Ishikawa (cell line): Measurements from ENCODE around the gene DLG3.

ENCODE experiments used
- CEBPB ChIP-seq: IDR thresholded peaks from 2 replicates; pipeline ENCODE4 v1.6.1; 2012
- CREB1 ChIP-seq: IDR thresholded peaks from 2 replicates; pipeline ENCODE4 v1.6.1; 2012; ENCODE audit warnings: low read depth
- EP300 ChIP-seq: IDR thresholded peaks from 2 replicates; pipeline ENCODE4 v1.6.1; 2012; ENCODE audit warnings: borderline replicate concordance
- FOXM1 ChIP-seq: IDR thresholded peaks from 2 replicates; pipeline ENCODE4 v1.6.1; 2012; ENCODE audit warnings: low read depth, borderline replicate concordance
- NFIC ChIP-seq: IDR thresholded peaks from 2 replicates; pipeline ENCODE4 v1.6.1; 2012
- RAD21 ChIP-seq: IDR thresholded peaks from 2 replicates; pipeline ENCODE4 v1.6.1; 2012; ENCODE audit warnings: low read depth
- TAF1 ChIP-seq: IDR thresholded peaks from 2 replicates; pipeline ENCODE4 v1.6.1; 2012; ENCODE audit warnings: low read depth, mild to moderate bottlenecking
- TCF12 ChIP-seq: IDR thresholded peaks from 2 replicates; pipeline ENCODE4 v1.6.1; 2012; ENCODE audit warnings: low read depth
- TEAD4 ChIP-seq: IDR thresholded peaks from 2 replicates; pipeline ENCODE4 v1.6.1; 2012
- YY1 ChIP-seq: IDR thresholded peaks from 2 replicates; pipeline ENCODE4 v1.6.1; 2012; ENCODE audit warnings: low read depth
- ZBTB7A ChIP-seq: IDR thresholded peaks from 2 replicates; pipeline ENCODE4 v1.6.1; 2012; ENCODE audit warnings: low read depth
- TF ChIP-seq, protein P1 (sequence below): IDR thresholded peaks from 2 replicates; pipeline ENCODE4 v1.6.1; 2012
- TF ChIP-seq, protein P2 (sequence below): IDR thresholded peaks from 2 replicates; pipeline ENCODE4 v1.6.1; 2012; ENCODE audit warnings: low read depth, mild to moderate bottlenecking
- TF ChIP-seq, protein P3 (sequence below): IDR thresholded peaks from 2 replicates; pipeline ENCODE4 v1.6.1; 2012

DNA sequence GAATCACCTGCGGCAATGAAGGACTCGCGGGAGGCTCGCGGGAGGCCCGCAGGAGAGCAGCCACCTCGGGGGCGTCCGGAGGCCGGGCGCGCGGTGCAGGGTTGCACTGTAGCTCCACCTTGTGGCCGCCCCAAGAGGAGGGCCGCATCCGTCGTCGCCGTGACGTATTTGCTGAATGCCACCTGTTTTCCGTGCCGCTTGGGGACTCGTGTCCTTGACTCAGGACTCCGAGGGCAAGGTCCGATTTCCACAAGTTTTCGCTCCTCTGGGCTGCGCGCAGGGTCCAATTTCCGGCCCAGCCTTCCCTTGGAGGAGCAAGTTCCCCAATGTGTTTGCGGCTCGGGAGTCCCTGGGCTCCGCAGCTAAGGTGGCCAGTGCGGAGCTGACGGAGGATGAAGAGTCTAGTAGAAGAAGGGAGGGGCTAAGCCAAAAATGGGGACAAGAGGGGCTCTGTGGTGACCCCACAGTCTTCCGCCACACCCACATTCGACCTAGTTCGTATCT is 10.7 kb upstream of the DLG3 start:
- TF ChIP-seq EP300 (no peak), CREB1 (no peak), CEBPB (no peak), NFIC (no peak), FOXM1 (no peak), RAD21 (peak; percentile 34; the same call in 1 of the 2 replicates), TEAD4 (no peak), ZBTB7A (no peak), TAF1 (no peak), YY1 (no peak), TCF12 (no peak)
- TF ChIP-seq, protein P1, sequence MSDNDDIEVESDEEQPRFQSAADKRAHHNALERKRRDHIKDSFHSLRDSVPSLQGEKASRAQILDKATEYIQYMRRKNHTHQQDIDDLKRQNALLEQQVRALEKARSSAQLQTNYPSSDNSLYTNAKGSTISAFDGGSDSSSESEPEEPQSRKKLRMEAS = peak; percentile 82
- TF ChIP-seq, protein P2, sequence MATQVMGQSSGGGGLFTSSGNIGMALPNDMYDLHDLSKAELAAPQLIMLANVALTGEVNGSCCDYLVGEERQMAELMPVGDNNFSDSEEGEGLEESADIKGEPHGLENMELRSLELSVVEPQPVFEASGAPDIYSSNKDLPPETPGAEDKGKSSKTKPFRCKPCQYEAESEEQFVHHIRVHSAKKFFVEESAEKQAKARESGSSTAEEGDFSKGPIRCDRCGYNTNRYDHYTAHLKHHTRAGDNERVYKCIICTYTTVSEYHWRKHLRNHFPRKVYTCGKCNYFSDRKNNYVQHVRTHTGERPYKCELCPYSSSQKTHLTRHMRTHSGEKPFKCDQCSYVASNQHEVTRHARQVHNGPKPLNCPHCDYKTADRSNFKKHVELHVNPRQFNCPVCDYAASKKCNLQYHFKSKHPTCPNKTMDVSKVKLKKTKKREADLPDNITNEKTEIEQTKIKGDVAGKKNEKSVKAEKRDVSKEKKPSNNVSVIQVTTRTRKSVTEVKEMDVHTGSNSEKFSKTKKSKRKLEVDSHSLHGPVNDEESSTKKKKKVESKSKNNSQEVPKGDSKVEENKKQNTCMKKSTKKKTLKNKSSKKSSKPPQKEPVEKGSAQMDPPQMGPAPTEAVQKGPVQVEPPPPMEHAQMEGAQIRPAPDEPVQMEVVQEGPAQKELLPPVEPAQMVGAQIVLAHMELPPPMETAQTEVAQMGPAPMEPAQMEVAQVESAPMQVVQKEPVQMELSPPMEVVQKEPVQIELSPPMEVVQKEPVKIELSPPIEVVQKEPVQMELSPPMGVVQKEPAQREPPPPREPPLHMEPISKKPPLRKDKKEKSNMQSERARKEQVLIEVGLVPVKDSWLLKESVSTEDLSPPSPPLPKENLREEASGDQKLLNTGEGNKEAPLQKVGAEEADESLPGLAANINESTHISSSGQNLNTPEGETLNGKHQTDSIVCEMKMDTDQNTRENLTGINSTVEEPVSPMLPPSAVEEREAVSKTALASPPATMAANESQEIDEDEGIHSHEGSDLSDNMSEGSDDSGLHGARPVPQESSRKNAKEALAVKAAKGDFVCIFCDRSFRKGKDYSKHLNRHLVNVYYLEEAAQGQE = no peak
- TF ChIP-seq, protein P3, sequence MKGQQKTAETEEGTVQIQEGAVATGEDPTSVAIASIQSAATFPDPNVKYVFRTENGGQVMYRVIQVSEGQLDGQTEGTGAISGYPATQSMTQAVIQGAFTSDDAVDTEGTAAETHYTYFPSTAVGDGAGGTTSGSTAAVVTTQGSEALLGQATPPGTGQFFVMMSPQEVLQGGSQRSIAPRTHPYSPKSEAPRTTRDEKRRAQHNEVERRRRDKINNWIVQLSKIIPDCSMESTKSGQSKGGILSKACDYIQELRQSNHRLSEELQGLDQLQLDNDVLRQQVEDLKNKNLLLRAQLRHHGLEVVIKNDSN = no peak
